ENCODE data around the gene PALLD. TPM values are rescaled to one million over a fixed set of nuclear protein-coding genes. Genes with fewer than 3 reads are reported as not detected.

The PALLD gene
- total and polyA plus RNA-seq, 2 of the 8 experiments (the other 6 are each of a cell fraction or from before 2014, with no cell fraction given): 10.5 to 25.0 TPM

GRCh38 chr4:168536448-168536847 is 39.6 kb downstream of the PALLD start (continued):
- no peak for TF ChIP-seq CHD7 (IDR thresholded peaks at IDR 0.05; ENCODE audit: insufficient replicate concordance, low read length)
- no peak for TF ChIP-seq GABPA (IDR thresholded peaks at IDR 0.05; ENCODE audit: borderline replicate concordance, insufficient read depth, low read length)
- no peak for TF ChIP-seq JUND (IDR thresholded peaks at IDR 0.05; ENCODE audit: low read length)
- no peak for TF ChIP-seq POLR2A (IDR thresholded peaks at IDR 0.05; ENCODE audit: control extremely low read depth in 1 of 2, low read depth in 2 of 2, low read length in 2 of 2)
- no peak for TF ChIP-seq RNF2 (IDR thresholded peaks at IDR 0.05; ENCODE audit: borderline replicate concordance, low read depth, low read length, missing control alignments, poor library complexity, severe bottlenecking)
- no peak for TF ChIP-seq ATF2 (IDR thresholded peaks at IDR 0.05; ENCODE audit: low read length)
- TF ChIP-seq ATF3 (IDR thresholded peaks at IDR 0.05; ENCODE audit: insufficient read depth, low read depth, low read length): no peak
- TF ChIP-seq SP2 (IDR thresholded peaks at IDR 0.05; ENCODE audit: low read length): no peak
- no peak for TF ChIP-seq NRF1 (IDR thresholded peaks at IDR 0.05; ENCODE audit: low read depth, low read length)

Data from H1 (cell line).